Measurements from ENCODE around the gene TASP1.

DNA sequence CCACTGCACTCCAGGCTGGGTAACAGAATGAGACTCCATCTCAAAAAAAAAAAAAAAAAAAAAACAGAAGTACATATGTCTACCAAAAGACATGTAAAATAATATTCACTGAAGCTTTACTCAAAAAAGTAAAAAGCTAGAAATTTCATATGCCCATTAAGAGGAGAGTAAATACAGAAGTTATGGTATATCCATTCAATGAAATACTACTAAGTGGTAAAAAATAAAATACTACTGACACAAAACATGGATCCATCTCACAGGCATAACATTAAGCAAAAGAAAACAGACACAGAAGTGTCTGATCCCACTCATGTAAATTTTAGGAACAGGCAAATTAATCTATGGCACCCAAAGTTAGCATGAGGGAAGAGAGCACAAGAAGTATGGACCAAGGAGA is 52.6 kb downstream of the TASP1 start:
- TF ChIP-seq CTCF (IDR thresholded peaks at IDR 0.05; ENCODE audit: insufficient read depth, low read depth, low read length) (no peak), EZH2 (IDR thresholded peaks at IDR 0.05; ENCODE audit: insufficient read depth, low read length) (no peak)
